ENCODE measurements around the gene C10orf95. TPM values are rescaled to one million over a fixed set of nuclear protein-coding genes. Genes with fewer than 3 reads are reported as not detected.

The C10orf95 gene
- total and polyA plus RNA-seq, 10 of the 15 experiments (the other 5 are each of a cell fraction or from before 2014, with no cell fraction given): 0.06 to 1.1 (median 0.31) TPM

DNA sequence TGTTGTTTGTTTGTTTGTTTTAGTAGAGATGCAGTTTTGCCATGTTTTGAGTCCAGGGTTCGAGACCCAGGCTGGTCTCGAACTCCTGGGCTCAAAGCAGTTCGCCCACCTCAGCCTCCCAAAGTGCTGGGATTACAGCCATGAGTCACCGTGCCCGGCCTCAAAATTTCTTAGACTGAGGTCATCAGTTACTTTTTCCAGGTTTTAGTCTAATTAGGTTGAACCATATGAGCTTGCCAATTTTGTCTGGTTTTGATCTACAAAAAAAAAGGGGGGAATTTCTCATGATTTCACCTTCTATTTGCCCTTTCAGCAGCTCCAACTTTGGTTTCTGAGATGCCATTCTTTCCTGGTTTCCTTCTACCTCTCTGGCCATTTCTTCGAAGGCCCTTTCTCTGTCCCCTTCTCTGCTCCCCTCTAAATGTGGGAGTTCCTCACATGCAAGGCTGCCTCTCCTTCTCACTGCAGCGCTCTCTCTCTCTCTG, 24.5 kb downstream of the C10orf95 start:
- TF ChIP-seq RAD51 (IDR thresholded peaks at IDR 0.05): no peak
- no peak for TF ChIP-seq CREB1 (IDR thresholded peaks at IDR 0.05; ENCODE audit: low read depth)
- no peak for TF ChIP-seq NFIC (IDR thresholded peaks at IDR 0.05; ENCODE audit: low read depth, low read length)
- TF ChIP-seq SUZ12 (IDR thresholded peaks at IDR 0.05; ENCODE audit: unreplicated experiment): no peak
- no peak for TF ChIP-seq WRNIP1 (IDR thresholded peaks at IDR 0.05; ENCODE audit: borderline replicate concordance, low read depth, low read length)
- TF ChIP-seq RAD21 (IDR thresholded peaks at IDR 0.05; ENCODE audit: insufficient read depth, low read depth, low read length): no peak
- TF ChIP-seq IKZF2 (IDR thresholded peaks at IDR 0.05): no peak
- TF ChIP-seq MEF2B (IDR thresholded peaks at IDR 0.05; ENCODE audit: partially characterized antibody, poor library complexity, severe bottlenecking): no peak
- TF ChIP-seq PKNOX1 (IDR thresholded peaks at IDR 0.05): no peak
- TF ChIP-seq, protein P1, sequence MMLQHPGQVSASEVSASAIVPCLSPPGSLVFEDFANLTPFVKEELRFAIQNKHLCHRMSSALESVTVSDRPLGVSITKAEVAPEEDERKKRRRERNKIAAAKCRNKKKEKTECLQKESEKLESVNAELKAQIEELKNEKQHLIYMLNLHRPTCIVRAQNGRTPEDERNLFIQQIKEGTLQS (IDR thresholded peaks at IDR 0.05; ENCODE audit: borderline replicate concordance, extremely low read depth, low read depth, low read length): no peak
- no peak for TF ChIP-seq MTA3 (IDR thresholded peaks at IDR 0.05; ENCODE audit: borderline replicate concordance, low read length)
- no peak for TF ChIP-seq STAT1 (conservative IDR thresholded peaks at IDR 0.05)
- no peak for FAIRE-seq
- ChIA-PET POLR2A (interaction anchor here (0.5 to 1.2 kb wide), 2 partner anchors 76 to 251 kb away, joined by 3 to 4 read pairs; no protein-coding TSS in a partner anchor), RAD21 (ENCODE audit: unreplicated experiment) (interaction anchor here (0.8 kb wide), 1 partner anchor 51 kb away, joined by 3 read pairs; no protein-coding TSS in a partner anchor), CTCF (interaction anchor here (1.0 to 1.2 kb wide), 2 partner anchors 35 to 197 kb away, joined by 4 to 6 read pairs; no protein-coding TSS in a partner anchor), SMC1A (ENCODE audit: uncharacterized antibody, unreplicated experiment) (no interaction called here)
- Histone ChIP-seq H3K27ac (ENCODE audit: control insufficient read depth, insufficient read depth) (no peak overlapping the region), H3K79me2 (ENCODE audit: control insufficient read depth, insufficient read depth, low read length) (peaks cover 12% of the 10 kb centered on the region), H4K20me1 (ENCODE audit: control insufficient read depth, insufficient read depth) (peaks cover 2% of the 10 kb centered on the region; the same call in 1 of the 2 replicates), H3K4me1 (ENCODE audit: control insufficient read depth, insufficient read depth, low read length) (peaks cover 9% of the 10 kb centered on the region), H3K9me3 (replicated peaks; ENCODE audit: control insufficient read depth, insufficient read depth, low read length) (no peaks in the 10 kb centered on the region), H3K4me3 (no peak overlapping the region), H2AFZ (ENCODE audit: control insufficient read depth, low read depth, low read length) (no peak overlapping the region), H3K36me3 (ENCODE audit: control insufficient read depth in 2 of 2, insufficient read depth in 2 of 2, low read length in 1 of 2) (peaks cover 0 to 5% of the 10 kb centered on the region in 2 experiments; a peak in 2 of 4 replicates), H3K9ac (ENCODE audit: control insufficient read depth, insufficient read depth, low read length) (no peak overlapping the region), H3K4me2 (ENCODE audit: control insufficient read depth, insufficient read depth) (no peak overlapping the region), H3K27me3 (replicated peaks in 1 of 2; ENCODE audit: control insufficient read depth in 2 of 2, insufficient read depth in 2 of 2, low read length in 1 of 2) (no peaks in the 10 kb centered on the region)
- WGBS (ENCODE audit: insufficient coverage, insufficient replicate concordance, low lambda C conversion rate, missing lambda C conversion rate): 75% methylated on average over 7 of the region's 7 CpGs
- no peak for DNase-seq (ENCODE audit: low read depth, low spot score)
- ATAC-seq: no peak
- BruUV-seq (replicated peaks): no TSS peak
- intact Hi-C loops (cut with micrococcal nuclease; ENCODE audit: unreplicated experiment) (no loop called here), in situ Hi-C loops (cut with MboI) (no loop called here)
